SK-N-MC (cell line): ENCODE results near the gene ABHD15.

Experiments
- EZH2 ChIP-seq: fragments of 200-600 bp; sonication (generic); IDR thresholded peaks from one replicate; pipeline ENCODE4 v1.6.1; 2017; ENCODE audit warnings: antibody characterized with exemption
- POLR2AphosphoS5 ChIP-seq: IDR thresholded peaks from 2 replicates; pipeline ENCODE4 v1.6.1; 2012; ENCODE audit warnings: mild to moderate bottlenecking, low read depth, low read length, borderline replicate concordance

GRCh38 chr17:29586676-29587469 is 20.0 kb upstream of the ABHD15 start:
- TF ChIP-seq EZH2 (no peak), POLR2AphosphoS5 (no peak)
